ENCODE measurements around the gene HDHD3.

HDHD3 gene

GRCh38 chr9:113349445-113350094 lies 27.2 kb downstream of the HDHD3 start, which contains the start of gene BSPRY:
BSPRY (plus strand) TSS chr9:113349541; CDS start chr9:113349580, 39 bp downstream.
- TF ChIP-seq, protein P1, sequence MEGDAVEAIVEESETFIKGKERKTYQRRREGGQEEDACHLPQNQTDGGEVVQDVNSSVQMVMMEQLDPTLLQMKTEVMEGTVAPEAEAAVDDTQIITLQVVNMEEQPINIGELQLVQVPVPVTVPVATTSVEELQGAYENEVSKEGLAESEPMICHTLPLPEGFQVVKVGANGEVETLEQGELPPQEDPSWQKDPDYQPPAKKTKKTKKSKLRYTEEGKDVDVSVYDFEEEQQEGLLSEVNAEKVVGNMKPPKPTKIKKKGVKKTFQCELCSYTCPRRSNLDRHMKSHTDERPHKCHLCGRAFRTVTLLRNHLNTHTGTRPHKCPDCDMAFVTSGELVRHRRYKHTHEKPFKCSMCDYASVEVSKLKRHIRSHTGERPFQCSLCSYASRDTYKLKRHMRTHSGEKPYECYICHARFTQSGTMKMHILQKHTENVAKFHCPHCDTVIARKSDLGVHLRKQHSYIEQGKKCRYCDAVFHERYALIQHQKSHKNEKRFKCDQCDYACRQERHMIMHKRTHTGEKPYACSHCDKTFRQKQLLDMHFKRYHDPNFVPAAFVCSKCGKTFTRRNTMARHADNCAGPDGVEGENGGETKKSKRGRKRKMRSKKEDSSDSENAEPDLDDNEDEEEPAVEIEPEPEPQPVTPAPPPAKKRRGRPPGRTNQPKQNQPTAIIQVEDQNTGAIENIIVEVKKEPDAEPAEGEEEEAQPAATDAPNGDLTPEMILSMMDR (IDR thresholded peaks at IDR 0.05; ENCODE audit: low read depth, low read length) = no peak
- no peak within 1 kb of the TSS for H3K4me3 ChIP-seq (ENCODE audit: low read depth, low read length)

GRCh38 chr9:113349066-113349444 lies 27.7 kb downstream of the HDHD3 start:
- no peak overlapping the region for H3K4me3 ChIP-seq (ENCODE audit: low read depth, low read length)
- TF ChIP-seq, protein P1 (IDR thresholded peaks at IDR 0.05; ENCODE audit: low read depth, low read length) = no peak

DNA sequence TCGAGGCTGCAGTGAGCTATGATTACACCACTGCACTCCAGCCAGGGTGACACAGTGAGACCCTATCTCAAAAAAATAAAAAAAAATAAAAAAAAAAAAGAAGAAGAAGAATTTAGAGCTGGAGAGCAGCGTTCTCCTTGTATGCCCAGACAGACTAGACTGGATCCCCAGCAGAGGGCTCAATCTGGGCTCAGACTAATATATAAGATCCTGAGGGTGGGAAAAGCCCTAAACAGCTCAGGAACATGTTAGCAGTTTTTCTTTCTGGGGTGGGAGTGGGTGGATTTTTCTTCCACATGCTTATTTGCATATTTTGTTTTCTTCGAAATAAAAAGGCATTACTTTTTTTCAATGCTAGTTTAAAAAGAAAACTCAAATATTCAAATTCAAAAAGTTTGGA lies 28.3 kb downstream of the HDHD3 start:
- H3K4me3 ChIP-seq (ENCODE audit: low read depth, low read length) = no peak overlapping the region
- TF ChIP-seq, protein P1 (IDR thresholded peaks at IDR 0.05; ENCODE audit: low read depth, low read length) = no peak

- TF ChIP-seq, protein P1 (IDR thresholded peaks at IDR 0.05; ENCODE audit: low read depth, low read length) = no peak
- no peak overlapping the region for H3K4me3 ChIP-seq (ENCODE audit: low read depth, low read length)
These were observed 31.1 kb downstream of the HDHD3 start for GRCh38 chr9:113345671-113346070.

DNA sequence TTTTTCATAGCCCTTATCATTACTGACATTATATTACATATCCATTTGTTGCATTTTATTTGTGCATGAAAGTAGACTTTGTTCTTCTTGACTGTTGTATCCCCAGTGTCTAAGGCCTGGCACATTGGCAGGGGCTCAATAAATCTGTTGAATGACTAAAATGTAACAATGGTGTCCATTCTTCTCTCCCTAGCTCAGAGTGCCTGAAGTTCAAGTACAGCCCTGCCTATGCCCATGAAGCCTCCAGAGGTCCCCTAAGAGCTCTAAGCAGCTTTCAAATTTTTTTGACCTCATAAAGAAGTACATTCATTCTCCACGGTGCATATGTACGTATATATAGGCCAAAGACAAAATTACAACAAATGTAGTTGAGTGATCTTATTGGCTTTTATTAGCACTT lies 31.6 kb downstream of the HDHD3 start:
- TF ChIP-seq, protein P1 (IDR thresholded peaks at IDR 0.05; ENCODE audit: low read depth, low read length) = no peak
- no peak overlapping the region for H3K4me3 ChIP-seq (ENCODE audit: low read depth, low read length)

- TF ChIP-seq, protein P1 (IDR thresholded peaks at IDR 0.05; ENCODE audit: low read depth, low read length) = no peak
- no peak overlapping the region for H3K4me3 ChIP-seq (ENCODE audit: low read depth, low read length)
These were observed 33.0 kb downstream of the HDHD3 start for GRCh38 chr9:113343732-113344231.

- H3K4me3 ChIP-seq (ENCODE audit: low read depth, low read length) = no peak overlapping the region
- TF ChIP-seq, protein P1 (IDR thresholded peaks at IDR 0.05; ENCODE audit: low read depth, low read length) = no peak
These were observed 34.9 kb downstream of the HDHD3 start for GRCh38 chr9:113341712-113342410.
